ENCODE measurements around the gene CHD9.
"Not testable (repeated sequence)": the region's sequence is repeated elsewhere in the genome, so short reads cannot be mapped to it uniquely, and the experiment has no call there.

CHD9 gene

GRCh38 chr16:53290520-53290919 lies 235.7 kb downstream of the CHD9 start:
- DNase-seq = no peak

DNA sequence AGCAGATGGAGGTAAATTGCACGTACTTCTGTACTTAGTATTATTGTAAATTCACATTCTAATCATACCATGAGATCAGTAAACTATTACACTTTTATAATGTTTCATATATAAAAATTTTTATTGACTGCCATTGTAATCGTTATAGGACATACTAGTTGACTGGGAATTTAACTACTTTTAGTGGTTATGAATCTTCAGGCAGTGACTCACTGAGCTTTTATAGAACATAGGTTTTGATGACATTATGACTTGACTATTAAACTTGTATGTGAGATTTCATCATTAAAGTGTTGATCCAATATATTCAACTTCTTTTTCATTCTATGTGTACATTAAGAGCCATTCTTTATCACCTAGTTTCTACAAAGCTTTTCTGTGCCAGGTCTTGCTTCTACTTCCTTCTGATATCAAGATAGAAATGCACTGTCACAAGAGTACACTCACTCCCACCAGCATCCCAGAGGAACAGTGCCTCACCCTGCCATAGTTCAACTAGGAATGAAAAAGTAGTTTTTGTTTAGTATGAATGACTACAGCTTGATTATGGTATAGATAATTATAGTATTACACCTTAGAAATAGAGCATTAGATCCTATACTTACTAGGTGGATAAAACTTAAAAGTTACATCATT lies 237.1 kb downstream of the CHD9 start:
- DNase-seq = no peak

GRCh38 chr16:53297477-53297876 lies 242.7 kb downstream of the CHD9 start:
- DNase-seq = no peak

DNA sequence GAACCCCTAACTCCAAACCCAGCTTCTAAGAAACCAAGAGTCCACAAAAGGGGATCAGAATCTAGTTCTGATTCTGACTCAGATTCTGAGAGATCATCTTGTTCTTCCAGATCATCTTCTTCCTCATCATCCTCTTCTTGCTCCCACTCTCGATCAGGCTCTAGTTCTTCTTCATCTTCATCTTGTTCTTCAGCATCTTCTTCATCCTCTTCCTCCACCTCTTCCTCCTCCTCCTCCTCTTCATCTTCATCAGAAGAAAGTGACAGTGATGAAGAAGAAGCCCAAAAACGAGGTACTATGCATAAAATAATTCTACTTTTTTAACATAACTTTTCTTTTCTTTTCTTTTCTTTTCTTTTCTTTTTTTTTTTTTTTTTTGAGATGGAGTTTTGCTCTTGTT lies 249.5 kb downstream of the CHD9 start:
- DNase-seq = no peak

DNA sequence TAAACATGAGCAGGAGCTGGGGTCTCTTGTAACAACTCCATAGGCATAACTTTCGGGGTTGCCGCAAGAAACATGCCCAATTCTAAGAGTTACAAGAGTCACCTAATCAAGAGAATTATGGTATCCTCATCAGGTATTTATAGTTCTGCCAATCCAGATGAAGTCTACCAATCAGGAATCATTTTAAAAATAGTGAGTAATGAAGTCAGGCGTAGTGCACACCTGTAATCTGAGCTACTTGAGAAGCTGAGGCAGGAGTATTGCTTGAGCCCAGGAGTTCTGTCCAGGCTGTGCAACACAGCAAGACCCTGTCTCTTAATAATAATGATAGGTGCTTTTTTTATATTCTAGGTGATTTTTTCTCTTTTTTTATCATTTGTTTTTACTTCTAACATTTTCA lies 251.0 kb downstream of the CHD9 start:
- no peak for DNase-seq

- no peak for DNase-seq
These were observed 254.7 kb downstream of the CHD9 start for GRCh38 chr16:53309457-53309856.

DNA sequence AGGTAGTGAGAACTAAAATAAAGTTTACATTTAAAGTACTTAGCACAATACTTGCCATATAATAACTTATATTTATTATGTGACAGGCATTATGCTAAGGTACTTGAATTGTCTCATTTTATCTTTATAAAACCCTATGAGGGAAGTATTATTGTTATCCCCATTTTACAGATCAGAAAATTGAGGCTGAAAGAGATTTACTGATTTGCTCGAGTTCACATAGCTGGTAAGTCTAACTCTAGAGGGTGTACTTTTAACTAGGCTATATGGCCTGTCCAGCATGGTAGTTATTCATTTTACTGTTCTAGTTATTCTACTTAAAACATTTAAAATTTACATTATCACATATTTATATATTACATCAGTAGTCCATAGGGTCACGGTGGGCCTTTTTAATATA lies 266.2 kb downstream of the CHD9 start:
- DNase-seq = no peak

DNA sequence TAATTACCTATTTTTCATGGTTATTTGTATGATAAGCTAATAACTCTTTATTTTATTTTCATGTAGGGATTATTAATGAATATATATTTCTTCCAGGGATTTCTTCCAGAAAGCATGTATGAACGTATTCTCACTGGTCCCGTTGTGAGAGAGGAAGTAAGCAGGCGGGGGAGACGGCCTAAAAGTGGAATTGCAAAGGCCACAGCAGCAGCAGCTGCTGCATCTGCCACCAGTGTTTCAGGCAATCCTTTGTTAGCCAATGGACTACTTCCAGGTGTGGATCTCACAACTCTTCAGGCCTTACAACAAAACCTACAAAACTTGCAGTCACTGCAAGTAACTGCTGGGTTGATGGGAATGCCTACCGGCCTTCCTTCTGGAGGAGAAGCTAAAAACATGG lies 269.1 kb downstream of the CHD9 start:
- DNase-seq = no peak

DNA sequence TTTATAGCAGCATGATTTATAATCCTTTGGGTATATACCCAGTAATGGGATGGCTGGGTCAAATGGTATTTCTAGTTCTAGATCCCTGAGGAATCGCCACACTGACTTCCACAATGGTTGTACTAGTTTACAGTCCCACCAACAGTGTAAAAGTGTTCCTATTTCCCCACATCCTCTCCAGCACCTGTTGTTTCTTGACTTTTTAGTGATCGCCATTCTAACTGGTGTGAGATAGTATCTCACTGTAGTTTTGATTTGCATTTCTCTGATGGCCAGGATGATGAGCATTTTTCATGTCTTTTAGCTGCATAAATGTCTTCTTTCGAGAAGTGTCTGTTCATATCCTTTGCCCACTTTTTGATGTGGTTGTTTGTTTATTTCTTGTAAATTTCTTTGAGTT lies 276.2 kb downstream of the CHD9 start:
- not testable (repeated sequence) for DNase-seq

GRCh38 chr16:53334581-53334980 lies 279.8 kb downstream of the CHD9 start:
- no peak for DNase-seq

DNA sequence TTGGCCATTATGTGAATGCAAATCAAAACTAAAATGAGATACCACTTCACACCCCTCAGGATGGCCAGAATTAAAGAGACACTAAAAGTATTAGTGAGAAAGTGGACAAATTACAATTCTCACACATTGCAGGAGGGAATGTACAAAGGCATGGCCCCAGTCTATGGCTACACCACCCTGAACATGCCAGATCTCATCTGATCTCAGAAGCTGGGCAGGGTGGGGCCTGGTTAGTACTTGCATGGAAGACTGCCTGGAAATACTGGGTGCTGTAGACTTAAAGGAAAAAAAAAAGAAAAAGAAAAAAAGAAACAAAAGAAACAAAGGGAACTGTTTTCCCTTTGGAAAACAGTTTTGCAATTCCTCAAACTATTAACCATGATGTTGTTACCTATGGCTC lies 282.5 kb downstream of the CHD9 start:
- no peak for DNase-seq

GRCh38 chr16:53341792-53342191 lies 287.0 kb downstream of the CHD9 start:
- no peak for DNase-seq

DNA sequence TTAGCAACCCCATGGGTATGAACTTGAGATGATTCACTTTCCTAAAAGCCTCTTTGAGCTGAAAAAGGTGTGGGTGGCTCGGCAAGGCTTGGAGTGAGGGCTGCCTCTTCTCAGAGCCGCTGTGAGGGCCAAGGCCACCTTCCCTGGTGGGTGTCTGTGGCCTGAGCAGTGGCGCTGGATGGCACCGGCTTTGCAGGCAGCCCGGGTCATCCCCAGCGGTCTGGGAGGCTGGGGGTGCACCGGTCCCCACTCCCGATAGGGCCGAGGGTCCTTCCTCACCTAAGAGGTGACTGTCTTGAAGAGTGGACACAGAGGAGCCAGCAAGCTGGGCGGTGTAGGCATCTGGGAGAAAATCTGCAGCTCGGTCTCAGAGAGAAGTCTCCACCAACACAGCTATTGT lies 300.3 kb downstream of the CHD9 start:
- DNase-seq = no peak

GRCh38 chr16:53356478-53357207 lies 301.9 kb downstream of the CHD9 start:
- no peak for DNase-seq

GRCh38 chr16:53357208-53357586 lies 302.4 kb downstream of the CHD9 start:
- DNase-seq = no peak

DNA sequence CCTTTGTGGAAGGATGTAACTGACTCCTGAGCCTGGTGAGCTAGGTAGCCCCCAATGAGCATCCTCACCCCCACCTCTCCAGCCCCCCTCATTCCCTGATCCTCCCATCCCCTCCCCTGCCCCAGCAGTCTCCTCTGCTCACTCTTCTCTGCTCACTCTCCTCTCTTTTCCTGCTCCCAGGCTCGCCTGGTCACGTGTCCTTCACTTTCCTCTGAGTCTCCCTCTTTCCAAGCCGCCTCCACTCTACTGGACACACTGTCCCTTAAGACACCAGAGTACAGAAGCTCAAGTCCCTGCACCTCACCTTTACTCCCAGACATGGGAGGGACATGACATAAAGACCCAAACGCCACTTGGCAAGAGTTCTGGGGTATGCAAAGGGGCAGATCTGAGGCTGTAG lies 303.2 kb downstream of the CHD9 start:
- DNase-seq = no peak

- no peak for DNase-seq
These were observed 304.1 kb downstream of the CHD9 start for GRCh38 chr16:53358884-53359283.

GRCh38 chr16:53369921-53370320 lies 315.1 kb downstream of the CHD9 start:
- DNase-seq = no peak

DNA sequence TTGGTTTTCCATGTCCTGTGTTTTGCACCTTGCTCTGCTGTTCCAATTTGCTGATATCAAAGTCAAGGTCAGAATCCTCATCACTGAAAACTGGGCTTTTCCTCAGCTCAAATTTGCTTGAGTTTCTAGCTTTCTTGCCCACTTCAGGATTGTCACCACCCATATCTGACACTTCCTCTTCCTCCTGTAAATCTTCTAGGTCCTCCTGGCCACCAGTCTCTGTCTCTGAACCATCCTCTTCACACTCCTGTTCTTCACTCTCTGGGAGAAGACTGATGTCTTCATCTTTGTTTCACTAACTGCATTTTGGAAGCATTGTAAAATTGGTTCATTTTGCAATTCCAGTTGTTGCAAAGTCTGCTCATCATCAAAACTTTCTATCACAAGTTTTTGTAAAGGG lies 316.0 kb downstream of the CHD9 start:
- no peak for DNase-seq

- DNase-seq = no peak
These were observed 318.4 kb downstream of the CHD9 start for GRCh38 chr16:53372992-53373871.

DNA sequence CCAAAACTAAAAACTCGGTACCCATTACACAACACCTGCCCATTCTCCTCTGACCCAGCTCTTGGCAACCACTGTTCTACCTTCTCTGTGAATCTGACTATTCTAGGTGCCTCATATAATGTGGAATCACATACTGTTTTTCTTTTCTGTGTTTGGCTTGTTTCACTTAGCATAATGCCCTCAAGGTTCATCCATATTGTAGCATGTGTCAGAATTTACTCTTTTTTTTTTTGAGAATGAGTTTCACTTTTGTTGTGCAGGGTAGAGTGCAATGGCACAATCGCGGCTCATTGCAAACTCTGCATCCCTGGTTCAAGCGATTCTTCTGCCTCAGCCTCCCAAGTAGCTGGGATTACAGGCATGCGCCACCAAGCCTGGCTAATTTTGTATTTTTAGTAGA lies 320.0 kb downstream of the CHD9 start:
- DNase-seq = no peak

GRCh38 chr16:53378138-53378537 lies 323.3 kb downstream of the CHD9 start:
- DNase-seq = no peak

Measured in cerebellar nuclear complex (tissue), 1 donor.